Testis (tissue), 2 donors: ENCODE results near the gene ART5.

Experiments used
- POLR2A ChIP-seq: fragments of 450-650 bp; IDR thresholded peaks from one replicate; pipeline ENCODE4 v1.6.1; 2017; ENCODE audit warnings: antibody characterized with exemption, mild to moderate bottlenecking, moderate library complexity
- TF ChIP-seq, protein P1 (sequence below), 3 experiments: fragments of 450-650 bp in 2 of 3; fragments of 200-600 bp in 1 of 3; sonication (generic) in 1 of 3; IDR thresholded peaks; one replicate each; pipeline ENCODE4 v1.5.1; 2016 to 2019; ENCODE audit warnings: antibody characterized with exemption in 3 of 3, mild to moderate bottlenecking in 2 of 3, moderate library complexity in 1 of 3

DNA sequence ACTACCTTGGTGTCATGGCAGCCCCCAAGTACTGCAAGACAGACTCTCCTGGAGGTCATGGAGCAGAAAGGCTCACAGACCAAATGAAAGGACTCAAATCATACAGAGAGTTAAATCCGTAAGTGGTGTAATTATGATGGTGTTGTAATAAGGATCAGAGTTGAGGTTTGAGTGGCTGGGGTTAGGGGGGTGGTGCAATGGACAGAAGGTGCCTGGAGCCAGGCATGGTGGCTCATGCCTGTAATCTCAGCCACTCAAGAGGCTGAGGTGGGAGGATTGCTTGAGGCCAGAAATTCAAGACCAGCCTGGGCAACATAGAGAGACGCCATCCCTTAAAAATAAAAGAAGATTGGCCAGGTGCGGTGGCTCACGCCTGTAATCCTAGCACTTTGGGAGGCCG lies 18.7 kb downstream of the ART5 start:
- TF ChIP-seq, protein P1, sequence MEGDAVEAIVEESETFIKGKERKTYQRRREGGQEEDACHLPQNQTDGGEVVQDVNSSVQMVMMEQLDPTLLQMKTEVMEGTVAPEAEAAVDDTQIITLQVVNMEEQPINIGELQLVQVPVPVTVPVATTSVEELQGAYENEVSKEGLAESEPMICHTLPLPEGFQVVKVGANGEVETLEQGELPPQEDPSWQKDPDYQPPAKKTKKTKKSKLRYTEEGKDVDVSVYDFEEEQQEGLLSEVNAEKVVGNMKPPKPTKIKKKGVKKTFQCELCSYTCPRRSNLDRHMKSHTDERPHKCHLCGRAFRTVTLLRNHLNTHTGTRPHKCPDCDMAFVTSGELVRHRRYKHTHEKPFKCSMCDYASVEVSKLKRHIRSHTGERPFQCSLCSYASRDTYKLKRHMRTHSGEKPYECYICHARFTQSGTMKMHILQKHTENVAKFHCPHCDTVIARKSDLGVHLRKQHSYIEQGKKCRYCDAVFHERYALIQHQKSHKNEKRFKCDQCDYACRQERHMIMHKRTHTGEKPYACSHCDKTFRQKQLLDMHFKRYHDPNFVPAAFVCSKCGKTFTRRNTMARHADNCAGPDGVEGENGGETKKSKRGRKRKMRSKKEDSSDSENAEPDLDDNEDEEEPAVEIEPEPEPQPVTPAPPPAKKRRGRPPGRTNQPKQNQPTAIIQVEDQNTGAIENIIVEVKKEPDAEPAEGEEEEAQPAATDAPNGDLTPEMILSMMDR (IDR thresholded peaks at IDR 0.05) = no peak
- TF ChIP-seq POLR2A = no peak
